Measurements from ENCODE around the gene TGFBI. TPM values are rescaled to one million over a fixed set of nuclear protein-coding genes. Genes with fewer than 3 reads are reported as not detected.
A peak's percentile ranks its signal among the peaks of the same experiment; 100 is the strongest.

Gene TGFBI
- total RNA-seq, 2 donors from 2014 or later, result 17.9 to 41.7 TPM

- Histone ChIP-seq H3K9me3 (no peaks in the 10 kb centered on the region), H3K27me3 (replicated peaks; ENCODE audit: insufficient read depth) (no peaks in the 10 kb centered on the region), H3K27ac (no peak overlapping the region), H3K4me3 (no peak overlapping the region), H3K36me3 (no peaks in the 10 kb centered on the region), H3K4me1 (replicated peaks) (no peaks in the 10 kb centered on the region)
- 74% methylated on average over 6 of the region's 6 CpGs for WGBS
- TF ChIP-seq POLR2A (IDR thresholded peaks at IDR 0.05), result no peak
- TF ChIP-seq CTCF (IDR thresholded peaks at IDR 0.05), result no peak
- no peak for TF ChIP-seq POLR2AphosphoS5 (IDR thresholded peaks at IDR 0.05)
- intact Hi-C loops (cut with DNase I), result no loop called here
- DNase-seq (ENCODE audit: low spot score), result no peak
These were observed 77.7 kb downstream of the TGFBI start for GRCh38 chr5:136106351-136107031.

DNA sequence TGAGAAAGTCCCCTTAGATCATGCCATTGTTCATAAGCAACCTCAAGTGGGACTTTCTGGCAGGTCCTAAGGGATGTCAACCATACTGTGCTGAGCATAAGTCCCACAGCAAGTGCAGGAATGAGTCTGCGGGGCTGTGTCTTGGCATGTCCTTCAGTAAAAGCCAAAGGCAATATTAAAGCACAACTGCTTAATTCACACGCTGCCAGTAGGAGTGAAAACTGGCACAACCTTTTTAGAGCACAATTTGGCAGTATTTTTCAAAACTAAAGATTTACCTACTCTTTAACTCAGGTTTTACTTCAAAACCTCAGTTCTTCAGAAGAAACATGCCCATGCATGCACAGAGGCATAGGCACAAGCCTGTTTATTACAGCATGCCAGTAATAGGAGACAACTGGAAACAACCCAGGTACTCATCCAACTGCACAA lies 79.4 kb downstream of the TGFBI start:
- 35% methylated on average over 2 of the region's 2 CpGs for WGBS
- Histone ChIP-seq H3K27me3 (replicated peaks; ENCODE audit: insufficient read depth) (no peaks in the 10 kb centered on the region), H3K4me3 (no peak overlapping the region), H3K9me3 (no peaks in the 10 kb centered on the region), H3K36me3 (no peaks in the 10 kb centered on the region), H3K27ac (no peak overlapping the region), H3K4me1 (replicated peaks) (no peaks in the 10 kb centered on the region)
- DNase-seq (ENCODE audit: low spot score), result peak; percentile 44
- intact Hi-C loops (cut with DNase I), result no loop called here
- TF ChIP-seq POLR2A (IDR thresholded peaks at IDR 0.05), result no peak
- TF ChIP-seq CTCF (IDR thresholded peaks at IDR 0.05), result peak in 1 of 4 experiments; percentile 4
- TF ChIP-seq POLR2AphosphoS5 (IDR thresholded peaks at IDR 0.05), result peak; percentile 22

GRCh38 chr5:136108766-136109165 lies 80.0 kb downstream of the TGFBI start:
- Histone ChIP-seq H3K9me3 (no peaks in the 10 kb centered on the region), H3K4me3 (no peak overlapping the region), H3K27me3 (replicated peaks; ENCODE audit: insufficient read depth) (no peaks in the 10 kb centered on the region), H3K27ac (no peak overlapping the region), H3K4me1 (replicated peaks) (no peaks in the 10 kb centered on the region), H3K36me3 (no peaks in the 10 kb centered on the region)
- 100% methylated on average over 1 of the region's 1 CpG for WGBS
- no peak for DNase-seq (ENCODE audit: low spot score)
- intact Hi-C loops (cut with DNase I), result no loop called here
- no peak for TF ChIP-seq CTCF (IDR thresholded peaks at IDR 0.05)
- no peak for TF ChIP-seq POLR2AphosphoS5 (IDR thresholded peaks at IDR 0.05)
- no peak for TF ChIP-seq POLR2A (IDR thresholded peaks at IDR 0.05)

GRCh38 chr5:136109453-136110135 lies 80.8 kb downstream of the TGFBI start:
- DNase-seq (ENCODE audit: low spot score), result no peak
- Histone ChIP-seq H3K4me1 (replicated peaks) (no peaks in the 10 kb centered on the region), H3K27me3 (replicated peaks; ENCODE audit: insufficient read depth) (no peaks in the 10 kb centered on the region), H3K4me3 (no peak overlapping the region), H3K36me3 (no peaks in the 10 kb centered on the region), H3K9me3 (no peaks in the 10 kb centered on the region), H3K27ac (no peak overlapping the region)
- TF ChIP-seq POLR2AphosphoS5 (IDR thresholded peaks at IDR 0.05) (no peak), POLR2A (IDR thresholded peaks at IDR 0.05) (no peak), CTCF (IDR thresholded peaks at IDR 0.05) (no peak)
- intact Hi-C loops (cut with DNase I), result no loop called here
- WGBS, result 81% methylated on average over 5 of the region's 5 CpGs

Small RNAs within 50 kb of the gene (small RNA-seq; reads per million reads assigned to genes)
- gene VTRNA2-1, result 0.28 to 1.2 reads per million in 2 donors

Other genes with a start within 250 kb of the TGFBI start
- under 1 TPM; 0.77 to 0.85 TPM for gene SLC25A48, start 194.3 kb upstream of the TGFBI start, total RNA-seq
- gene IL9, start 133.1 kb upstream of the TGFBI start, total RNA-seq, result not detected
- gene LECT2, start 74.0 kb upstream of the TGFBI start, total RNA-seq, result not detected
- 10 to 100 TPM; 34.2 to 37.3 TPM for gene SMAD5, start 103.9 kb downstream of the TGFBI start, total RNA-seq
- 1 to 10 TPM in 1 of 2 donors, under 1 TPM in 1; 0.36 to 1.9 TPM for gene SMIM32, start 164.2 kb downstream of the TGFBI start, total RNA-seq

Measured in prostate gland (tissue), 2 donors.